Adrenal gland (tissue), 12 donors: ENCODE results near the gene SYNJ2. TPM values are rescaled to one million over a fixed set of nuclear protein-coding genes. Genes with fewer than 3 reads are reported as not detected.

Experiments used
- DNase-seq, 7 donors: peaks; one replicate each; pipeline ENCODE4 v3.0.0-alpha.2; 2019 to 2020
- H3K27ac ChIP-seq, 5 donors: fragments of 200-600 bp; sonication (generic) in 4 of 5; 1 replicate in 3 of 5; 2 replicates in 2 of 5; pipeline versions ENCODE4 v1.5.1 to v1.8.0; 2016 to 2020; ENCODE audit warnings: mild to moderate bottlenecking in 1 of 5
- H3K27me3 ChIP-seq: fragments of 200-600 bp; 2 replicates; pipeline ENCODE4 v1.8.0; 2021
- H3K36me3 ChIP-seq, 2 donors: fragments of 200-600 bp; replicated peaks in 1 of 2; 1 replicate in 1 of 2; 2 replicates in 1 of 2; pipeline versions ENCODE4 v1.5.1 to v1.8.0; 2018 to 2022
- H3K4me1 ChIP-seq, 2 donors: fragments of 200-600 bp; replicated peaks in 1 of 2; 1 replicate in 1 of 2; 2 replicates in 1 of 2; pipeline versions ENCODE4 v1.5.1 to v1.8.0; 2018 to 2021
- H3K4me3 ChIP-seq, 4 donors: fragments of 200-600 bp; sonication (generic) in 3 of 4; one replicate each; pipeline ENCODE4 v1.5.1; 2016 to 2018
- H3K9me3 ChIP-seq, 3 donors: fragments of 200-600 bp; sonication (generic) in 1 of 3; replicated peaks in 1 of 3; 1 replicate in 2 of 3; 2 replicates in 1 of 3; pipeline versions ENCODE4 v1.5.1 to v1.8.0; 2016 to 2021
- CTCF ChIP-seq, 6 experiments: fragments of 450-650 bp in 4 of 6; fragments of 200-600 bp in 2 of 6; sonication (generic) in 1 of 6; IDR thresholded peaks; 1 replicate in 5 of 6; 2 replicates in 1 of 6; pipeline versions ENCODE4 v1.5.1 to v1.8.0; 2016 to 2021; ENCODE audit warnings: antibody characterized with exemption in 6 of 6, mild to moderate bottlenecking in 2 of 6, moderate library complexity in 1 of 6
- POLR2A ChIP-seq, 2 donors: fragments of 450-650 bp; IDR thresholded peaks; one replicate each; pipeline ENCODE4 v1.6.1; 2017; ENCODE audit warnings: antibody characterized with exemption in 2 of 2, mild to moderate bottlenecking in 2 of 2, moderate library complexity in 1 of 2
- WGBS, 4 donors: extraction: QIAGEN DNeasy Blood & Tissue Kit in 2 of 4; methylation state at CpG; one replicate each; pipeline versions ENCODE4 v1.1.5 to v1.1.7; 2013 to 2017; 5-methylcytosine and 5-hydroxymethylcytosine counted together
- intact Hi-C, 2 donors: fragments of 100-400 bp; cut with DNase I; formaldehyde crosslinking; loops; one replicate each; pipeline versions ENCODE4 v1.14.1 to v1.15.0; 2022 to 2023
- polyA plus RNA-seq, 3 donors: library from polyadenylated mRNA; stranded (reverse); fragments of 200-250 nt in 2 of 3; fragments of 350-450 nt in 1 of 3; fragmentation: Illumina TruSeq in 1 of 3; extraction: RNeasy Lipid Tissue Mini Kit (QIAGEN cat#74804) in 1 of 3; gene quantifications; one replicate each; pipeline ENCODE4 v1.2.3, GENCODE V29; 2013 to 2014
- total RNA-seq, 9 donors: library from RNA; depleted of rRNA in 4 of 9; stranded (reverse); fragments of >200 nt in 4 of 9; fragments of 120-200 nt in 1 of 9; fragmentation: NEBNext Ultra II Directional in 1 of 9; extraction: Animal tissue kit (Norgen Biotek cat#: 25700) in 1 of 9; gene quantifications; one replicate each; pipeline versions ENCODE4 v1.1.0 to v1.2.4, GENCODE V29; 2013 to 2023
- donor health status: healthy with polysubstance abuse.
- donor health status: Bipolar disorder and iron deficiency.
- donor health status: DM: yes; HTN: yes; CAD: no.
- donor health status: DM: no; HTN: no; CAD: no.
- donor health status: DM: no; HTN: no; CAD: no.
- donor health status: DM: yes; HTN: yes; CAD: no.

SYNJ2 gene
- total and polyA plus RNA-seq, 12 donors = 1.6 to 20.5 (median 12.8) TPM

GRCh38 chr6:158095671-158096070, 114.0 kb downstream of the SYNJ2 start:
- Histone ChIP-seq H3K4me1 (no peaks in the 10 kb centered on the region), H3K9me3 (no peaks in the 10 kb centered on the region), H3K27ac (no peak overlapping the region), H3K36me3 (peaks cover 0 to 14% of the 10 kb centered on the region in 2 donors), H3K27me3 (no peaks in the 10 kb centered on the region), H3K4me3 (no peak overlapping the region)
- no peak for DNase-seq
- WGBS, 4 donors = 95 to 99% (median 96%) methylated on average over 11 to 15 of the region's 15 CpGs
- no peak for TF ChIP-seq CTCF (IDR thresholded peaks at IDR 0.05)
- no peak for TF ChIP-seq POLR2A (IDR thresholded peaks at IDR 0.05)
- intact Hi-C loops = no loop called here

- 88 to 92% (median 90%) methylated on average over 4 of the region's 4 CpGs for WGBS, 4 donors
These were observed 121.6 kb downstream of the SYNJ2 start for GRCh38 chr6:158103228-158103627.

GRCh38 chr6:158104696-158105095, 123.0 kb downstream of the SYNJ2 start:
- H3K4me3 ChIP-seq = no peak overlapping the region
- peaks cover 0 to 6% of the 10 kb centered on the region in 2 donors for H3K36me3 ChIP-seq
- no peak for DNase-seq
- H3K9me3 ChIP-seq = no peaks in the 10 kb centered on the region
- H3K27ac ChIP-seq = no peak overlapping the region
- TF ChIP-seq CTCF (IDR thresholded peaks at IDR 0.05) (no peak), POLR2A (IDR thresholded peaks at IDR 0.05) (no peak)
- no peaks in the 10 kb centered on the region for H3K4me1 ChIP-seq
- 71 to 77% (median 72%) methylated on average over 2 of the region's 2 CpGs for WGBS, 4 donors
- no peaks in the 10 kb centered on the region for H3K27me3 ChIP-seq
- intact Hi-C loops = no loop called here

More at GRCh38 chr6:158103228-158103627, 121.6 kb downstream of the SYNJ2 start:
- Histone ChIP-seq H3K27ac (no peak overlapping the region), H3K4me1 (no peaks in the 10 kb centered on the region), H3K36me3 (no peaks in the 10 kb centered on the region), H3K4me3 (no peak overlapping the region), H3K27me3 (no peaks in the 10 kb centered on the region), H3K9me3 (no peaks in the 10 kb centered on the region)
- no peak for TF ChIP-seq CTCF (IDR thresholded peaks at IDR 0.05)
- TF ChIP-seq POLR2A (IDR thresholded peaks at IDR 0.05) = no peak
- intact Hi-C loops = no loop called here
- no peak for DNase-seq

- Histone ChIP-seq H3K4me3 (no peak overlapping the region), H3K27me3 (no peaks in the 10 kb centered on the region), H3K36me3 (peaks cover 0 to 23% of the 10 kb centered on the region in 2 donors), H3K9me3 (no peaks in the 10 kb centered on the region), H3K4me1 (no peaks in the 10 kb centered on the region), H3K27ac (no peak overlapping the region)
- TF ChIP-seq CTCF (IDR thresholded peaks at IDR 0.05) = no peak
- TF ChIP-seq POLR2A (IDR thresholded peaks at IDR 0.05) = no peak
- WGBS, 4 donors = 66 to 97% (median 93%) methylated on average over 2 of the region's 2 CpGs
- DNase-seq = no peak
- intact Hi-C loops = no loop called here
These were observed 128.1 kb downstream of the SYNJ2 start for GRCh38 chr6:158109748-158110147.
